ENCODE results near the gene KIFC3. TPM values are rescaled to one million over a fixed set of nuclear protein-coding genes. Genes with fewer than 3 reads are reported as not detected.

Gene KIFC3
- total and polyA plus RNA-seq, 2 of the 8 experiments (the other 6 are each of a cell fraction or from before 2014, with no cell fraction given): 2.1 to 7.1 TPM

DNA sequence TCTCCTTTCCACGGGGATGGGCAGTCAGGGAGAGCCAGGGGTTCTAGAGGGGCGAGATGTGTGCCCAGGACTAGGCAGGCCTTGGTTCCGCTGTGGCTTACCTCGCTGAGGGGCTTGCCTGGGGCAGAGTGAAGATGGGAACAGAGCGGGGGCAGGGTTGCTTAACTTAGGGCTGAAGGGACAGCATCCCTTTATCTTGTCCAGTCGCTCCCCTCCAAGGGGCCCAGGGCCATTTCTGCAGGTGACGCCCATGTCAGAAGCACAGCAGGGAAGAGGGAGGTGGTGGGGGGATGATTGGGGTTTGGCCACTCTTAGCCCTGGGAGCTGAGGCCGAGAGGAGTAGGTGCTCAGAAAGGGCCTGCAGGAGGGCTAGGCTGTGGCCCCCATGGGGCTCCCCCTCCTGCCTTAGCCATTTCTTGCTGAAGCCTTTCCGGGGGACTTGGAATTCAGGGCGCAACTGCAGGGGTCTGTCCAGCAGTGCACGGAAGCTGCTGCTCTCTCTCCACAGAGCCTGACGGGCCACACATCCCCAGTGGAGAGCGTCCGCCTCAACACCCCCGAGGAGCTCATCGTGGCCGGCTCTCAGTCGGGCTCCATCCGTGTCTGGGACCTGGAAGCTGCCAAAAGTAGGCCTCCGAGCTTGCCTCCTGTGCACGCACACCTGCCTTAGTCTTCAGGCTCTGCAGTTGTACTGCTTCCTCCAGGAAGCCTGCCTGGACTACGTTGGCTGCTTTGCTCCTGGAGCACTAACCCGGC, 58.2 kb downstream of the KIFC3 start:
- H3K79me2 ChIP-seq (ENCODE audit: control insufficient read depth in 1 of 2, insufficient read depth in 2 of 2, low read length in 2 of 2): no peaks in the 10 kb centered on the region
- no peak overlapping the region for H3K56ac ChIP-seq (replicated peaks; ENCODE audit: insufficient read length, low read depth, low read length)
- H2BK5ac ChIP-seq (ENCODE audit: low read depth, low read length): no peak overlapping the region; the same call in 1 of the 2 replicates
- H4K91ac ChIP-seq (replicated peaks; ENCODE audit: insufficient read length, low read length): no peak overlapping the region
- DNase-seq (ENCODE audit: low read depth in 1 of 2, low spot score in 2 of 2) (no peak), FAIRE-seq (no peak)
- no peak overlapping the region for H2BK120ac ChIP-seq (replicated peaks; ENCODE audit: low read depth, low read length)
- no peak overlapping the region for H3K9ac ChIP-seq (replicated peaks in 1 of 4; ENCODE audit: extremely low read depth in 1 of 4, low read depth in 3 of 4, low read length in 3 of 4)
- no peak overlapping the region for H2BK12ac ChIP-seq (ENCODE audit: low read depth, low read length)
- H4K20me1 ChIP-seq (replicated peaks in 1 of 2; ENCODE audit: control insufficient read depth in 1 of 2, insufficient read depth in 2 of 2, low read length in 2 of 2): peaks cover 0 to 9% of the 10 kb centered on the region in 2 experiments
- H3K4me3 ChIP-seq (ENCODE audit: extremely low read depth in 1 of 4, insufficient read depth in 2 of 4, low read depth in 3 of 4, low read length in 4 of 4): no peak overlapping the region
- H2AFZ ChIP-seq (ENCODE audit: low read length): no peak overlapping the region
- no peak overlapping the region for H3K27ac ChIP-seq (ENCODE audit: low read depth, low read length)
- H2AK5ac ChIP-seq (ENCODE audit: low read depth, low read length): no peak overlapping the region
- no peak overlapping the region for H2BK15ac ChIP-seq (ENCODE audit: low read length)
- ChIA-PET CTCF (ENCODE audit: partially characterized antibody) (interaction anchor here (0.7 to 3.2 kb wide), 4 partner anchors 9 to 167 kb away, joined by 3 to 18 read pairs (median 4); no protein-coding TSS in a partner anchor), POLR2A (ENCODE audit: partially characterized antibody) (interaction anchor here (1.0 kb wide), 1 partner anchor 10 kb away, joined by 4 read pairs; no protein-coding TSS in a partner anchor)
- WGBS, 2 experiments (ENCODE audit: extremely low coverage in 1 of 2, insufficient coverage in 1 of 2, insufficient read length in 1 of 2, insufficient replicate concordance in 2 of 2, low coverage in 1 of 2, low lambda C conversion rate in 2 of 2, missing lambda C conversion rate in 1 of 2): 79% methylated on average over 16 of the region's 23 CpGs; no CpG with 5 or more reads in 1 of the 2 experiments
- no peak overlapping the region for H3K4me2 ChIP-seq (ENCODE audit: insufficient read depth in 1 of 2, low read depth in 2 of 2, low read length in 2 of 2)
- H3K36me3 ChIP-seq (ENCODE audit: control insufficient read depth in 2 of 4, insufficient read depth in 4 of 4, low read length in 3 of 4): no peaks in the 10 kb centered on the region; a peak in 4 of 8 replicates
- H3K79me1 ChIP-seq (ENCODE audit: low read depth, low read length): no peaks in the 10 kb centered on the region
- H3K14ac ChIP-seq (ENCODE audit: insufficient read length): no peak overlapping the region
- H3K27me3 ChIP-seq (replicated peaks in 1 of 4; ENCODE audit: control insufficient read depth in 3 of 4, extremely low read depth in 1 of 4, insufficient read depth in 3 of 4, low read length in 3 of 4): no peaks in the 10 kb centered on the region
- H3K18ac ChIP-seq (ENCODE audit: extremely low read depth, low read length): no peak overlapping the region
- H3K4ac ChIP-seq (replicated peaks; ENCODE audit: insufficient read length, low read depth, low read length): no peak overlapping the region
- no peaks in the 10 kb centered on the region for H3K23me2 ChIP-seq (ENCODE audit: low read depth, low read length)
- no peak overlapping the region for H3K23ac ChIP-seq (ENCODE audit: insufficient read length)
- H3K9me3 ChIP-seq (ENCODE audit: insufficient read depth in 2 of 2, low read depth in 1 of 2, low read length in 1 of 2): no peaks in the 10 kb centered on the region
- H2BK20ac ChIP-seq (ENCODE audit: low read length): no peak overlapping the region
- no peak overlapping the region for H4K8ac ChIP-seq (ENCODE audit: extremely low read depth, insufficient read depth, low read length)
- H3K4me1 ChIP-seq (replicated peaks in 1 of 4; ENCODE audit: control insufficient read depth in 3 of 4, insufficient read depth in 4 of 4, low read length in 3 of 4): no peaks in the 10 kb centered on the region
- no peak overlapping the region for H4K5ac ChIP-seq (ENCODE audit: insufficient read length, low read depth, low read length)
- TF ChIP-seq TAF1 (IDR thresholded peaks at IDR 0.05; ENCODE audit: low read depth, low read length) (no peak), CBX8 (IDR thresholded peaks at IDR 0.05; ENCODE audit: borderline replicate concordance, low read depth, low read length) (no peak), HDAC2 (IDR thresholded peaks at IDR 0.05; ENCODE audit: borderline replicate concordance in 1 of 2, low read depth in 2 of 2, low read length in 2 of 2) (no peak), SIRT6 (IDR thresholded peaks at IDR 0.05; ENCODE audit: low read length) (no peak), POLR2A (IDR thresholded peaks at IDR 0.05; ENCODE audit: control extremely low read depth in 1 of 2, low read depth in 2 of 2, low read length in 2 of 2) (no peak), KDM1A (IDR thresholded peaks at IDR 0.05; ENCODE audit: borderline replicate concordance, low read length) (no peak), ZNF274 (IDR thresholded peaks at IDR 0.05; ENCODE audit: borderline replicate concordance, extremely low read depth, low read length) (no peak), RBBP5 (IDR thresholded peaks at IDR 0.05; ENCODE audit: borderline replicate concordance, low read depth, low read length) (no peak), GTF2F1 (IDR thresholded peaks at IDR 0.05; ENCODE audit: borderline replicate concordance, low read depth, low read length) (no peak), SP4 (IDR thresholded peaks at IDR 0.05; ENCODE audit: low read length) (no peak), FOSL1 (IDR thresholded peaks at IDR 0.05; ENCODE audit: insufficient read depth, low read depth, low read length) (no peak), SIN3A (conservative IDR thresholded peaks at IDR 0.05 in 1 of 2, IDR thresholded peaks at IDR 0.05 in 1 of 2; ENCODE audit: low read depth in 1 of 2, low read length in 2 of 2) (no peak), SAP30 (IDR thresholded peaks at IDR 0.05; ENCODE audit: insufficient read depth, insufficient replicate concordance, low read length) (no peak)
